Activated CD4-positive, alpha-beta T cell treated with anti-CD3 and anti-CD28 coated beads, Interleukin-2, Interleukin-4, amounts not matched to agents 100 ng/mL and 50 ng/mL, durations not matched to agents 16 hours and 8 hours (primary cell): ENCODE results near the gene TMX4.
"Not testable (repeated sequence)": the region's sequence is repeated elsewhere in the genome, so short reads cannot be mapped to it uniquely, and the experiment has no call there.

Experiments used
- DNase-seq: peaks from one replicate; pipeline ENCODE4 v3.0.0-alpha.2; 2020; ENCODE audit warnings: low spot score

TMX4 gene, protein sequence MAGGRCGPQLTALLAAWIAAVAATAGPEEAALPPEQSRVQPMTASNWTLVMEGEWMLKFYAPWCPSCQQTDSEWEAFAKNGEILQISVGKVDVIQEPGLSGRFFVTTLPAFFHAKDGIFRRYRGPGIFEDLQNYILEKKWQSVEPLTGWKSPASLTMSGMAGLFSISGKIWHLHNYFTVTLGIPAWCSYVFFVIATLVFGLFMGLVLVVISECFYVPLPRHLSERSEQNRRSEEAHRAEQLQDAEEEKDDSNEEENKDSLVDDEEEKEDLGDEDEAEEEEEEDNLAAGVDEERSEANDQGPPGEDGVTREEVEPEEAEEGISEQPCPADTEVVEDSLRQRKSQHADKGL

DNA sequence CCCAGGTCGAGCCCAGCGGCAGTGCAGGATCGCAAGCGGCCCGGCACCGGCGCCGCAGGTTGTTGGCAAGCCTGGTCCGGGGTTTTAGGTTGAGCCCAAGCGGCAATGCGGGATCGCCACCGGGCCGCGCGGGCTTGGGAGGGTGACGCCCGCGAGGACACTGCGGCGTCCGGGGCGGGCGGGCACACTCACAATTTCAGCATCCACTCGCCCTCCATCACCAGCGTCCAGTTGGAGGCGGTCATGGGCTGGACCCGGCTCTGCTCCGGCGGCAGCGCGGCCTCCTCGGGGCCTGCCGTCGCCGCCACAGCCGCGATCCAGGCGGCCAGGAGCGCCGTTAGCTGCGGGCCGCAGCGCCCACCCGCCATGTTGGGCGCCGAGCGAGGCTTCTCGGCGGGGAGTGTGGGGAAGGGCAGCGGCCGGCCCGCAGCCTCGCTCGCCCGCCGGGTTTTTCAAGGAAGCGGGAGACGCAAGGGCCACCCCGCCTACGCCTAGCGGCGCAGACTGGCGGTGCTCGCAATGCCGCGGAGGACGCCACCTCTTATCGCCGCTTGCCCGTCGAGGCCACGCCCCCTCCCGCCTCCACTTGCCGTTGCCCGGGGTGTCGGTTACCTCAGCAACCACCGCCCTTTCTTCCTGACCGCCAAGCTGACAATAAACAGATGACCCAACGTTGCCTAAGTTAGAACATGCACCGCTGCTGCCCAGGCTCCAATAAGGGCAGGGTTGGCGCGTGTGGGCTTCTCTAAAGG is at the start of gene TMX4:
TMX4 (minus strand) TSS at position 516 of the 752 bp plus-strand sequence; CDS start at position 368, 148 bp downstream.
- peak; percentile 94 for DNase-seq

- no peak for DNase-seq
These were observed 47.5 kb upstream of the TMX4 start for GRCh38 chr20:8067082-8067481.

GRCh38 chr20:8066662-8067061 is 47.1 kb upstream of the TMX4 start:
- DNase-seq = no peak

DNA sequence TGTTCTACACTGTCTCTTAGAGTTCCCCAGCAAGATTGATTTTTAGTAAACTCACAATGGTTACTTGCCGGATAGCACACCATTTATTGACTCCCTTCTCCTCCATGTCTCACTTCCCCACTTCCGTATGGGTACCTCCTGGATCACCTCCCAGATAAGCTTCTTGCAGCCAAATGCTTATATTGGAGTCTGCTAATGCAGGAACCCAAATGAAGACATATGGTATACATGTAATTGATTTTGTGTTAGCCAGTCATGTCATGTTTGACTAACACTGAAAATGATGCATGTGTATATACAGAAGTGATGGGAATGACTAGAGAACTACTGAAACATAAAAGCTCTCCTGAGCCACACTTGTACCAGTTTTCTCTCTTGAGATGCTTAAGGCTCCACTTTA is 46.1 kb upstream of the TMX4 start:
- DNase-seq = no peak

GRCh38 chr20:8062756-8063155 is 43.2 kb upstream of the TMX4 start:
- DNase-seq = no peak

DNA sequence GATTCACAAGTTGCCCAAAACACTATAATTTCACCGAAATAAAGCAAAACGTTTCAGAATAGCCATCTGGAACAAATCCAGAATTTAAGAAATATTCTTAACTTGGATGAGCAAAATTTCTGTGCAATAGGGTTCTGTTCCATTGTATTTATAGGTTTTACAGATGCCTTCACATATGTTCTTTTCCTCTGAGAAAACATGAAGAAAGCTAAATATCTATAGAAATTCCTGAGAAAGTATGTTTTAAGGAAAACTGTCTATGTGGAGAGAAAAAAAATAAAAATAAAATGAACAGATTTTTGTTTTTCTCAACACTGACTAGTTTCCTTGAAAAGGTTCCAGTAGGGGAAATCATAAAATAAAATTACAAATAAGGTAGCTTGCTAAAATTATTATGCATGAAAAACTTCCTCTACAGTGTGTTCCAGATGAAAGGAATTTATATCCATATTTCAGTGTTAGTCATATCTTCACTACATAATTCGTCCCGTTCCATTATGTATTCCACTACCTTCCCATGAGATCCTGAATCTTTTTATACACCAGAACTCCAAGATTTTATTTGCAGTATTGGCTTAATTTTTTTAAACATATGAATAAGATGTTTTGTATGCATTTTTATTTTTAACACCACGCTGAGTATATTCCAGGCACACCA is 42.4 kb upstream of the TMX4 start:
- no peak for DNase-seq

DNA sequence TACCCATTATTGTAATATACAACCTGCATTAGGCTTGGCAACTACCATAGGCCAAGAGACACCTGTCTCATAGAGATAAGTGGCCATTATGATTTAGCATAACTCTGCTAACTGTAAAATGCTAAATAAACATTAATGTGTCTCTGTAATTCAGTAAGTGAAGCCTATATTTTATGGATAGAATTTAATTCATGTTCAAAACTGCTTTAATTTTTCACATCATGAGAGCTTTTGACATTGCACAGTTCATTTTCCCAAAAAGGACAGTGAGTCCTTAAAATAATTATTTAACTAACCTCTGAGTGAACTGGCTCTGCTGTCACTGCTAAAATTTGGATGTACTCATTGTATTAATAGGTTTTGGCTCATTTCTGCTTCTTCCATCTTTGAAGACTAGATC is 41.4 kb upstream of the TMX4 start:
- no peak for DNase-seq

- no peak for DNase-seq
These were observed 38.3 kb upstream of the TMX4 start for GRCh38 chr20:8057871-8058270.

GRCh38 chr20:8055096-8055495 is 35.5 kb upstream of the TMX4 start:
- DNase-seq = no peak

- DNase-seq = no peak
These were observed 30.7 kb upstream of the TMX4 start for GRCh38 chr20:8050157-8050837.

GRCh38 chr20:8049310-8049709 is 29.7 kb upstream of the TMX4 start:
- DNase-seq = no peak

GRCh38 chr20:8045946-8046345 is 26.4 kb upstream of the TMX4 start:
- no peak for DNase-seq

GRCh38 chr20:8043687-8044282 is 24.2 kb upstream of the TMX4 start:
- peak; percentile 76 for DNase-seq

DNA sequence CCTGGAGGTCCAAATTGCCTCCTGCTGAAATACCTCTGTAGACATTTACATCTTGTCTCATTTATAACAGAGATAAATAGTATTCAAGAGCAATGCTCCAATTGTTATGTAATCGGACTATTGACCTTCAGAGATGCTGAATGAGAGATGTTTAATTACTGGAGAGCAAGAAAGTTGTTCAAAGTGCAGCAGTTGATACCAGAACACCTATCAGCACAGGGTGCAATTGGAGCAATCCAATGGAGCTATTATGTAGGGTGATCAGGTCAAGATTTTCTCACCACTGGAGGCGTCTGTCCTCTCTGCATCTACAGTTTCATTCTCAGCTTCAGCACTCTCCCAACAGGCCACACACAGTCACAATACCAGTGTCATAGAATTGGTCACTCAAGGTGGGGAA is 19.5 kb upstream of the TMX4 start:
- no peak for DNase-seq

DNA sequence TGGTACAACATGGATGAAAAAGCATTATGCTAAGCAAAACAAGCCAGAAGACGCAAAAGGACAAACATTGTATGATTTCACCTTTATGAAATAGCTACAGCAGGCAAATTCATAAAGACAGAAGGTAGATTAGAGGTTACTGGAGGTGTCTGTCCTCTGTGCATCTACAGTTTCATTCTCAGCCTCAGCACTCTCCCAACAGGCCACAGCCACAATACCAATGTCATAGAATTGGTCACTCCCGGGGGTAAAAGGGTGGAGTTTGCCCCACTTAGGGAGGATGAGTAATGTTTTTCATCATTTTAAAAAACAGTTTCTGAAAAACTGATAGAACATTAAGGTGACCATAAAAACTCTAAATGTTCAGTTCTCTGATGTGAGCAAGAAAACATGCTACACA is 17.2 kb upstream of the TMX4 start:
- no peak for DNase-seq

- no peak for DNase-seq
These were observed 13.7 kb upstream of the TMX4 start for GRCh38 chr20:8033151-8033841.

- no peak for DNase-seq
These were observed 12.9 kb upstream of the TMX4 start for GRCh38 chr20:8032499-8032898.

DNA sequence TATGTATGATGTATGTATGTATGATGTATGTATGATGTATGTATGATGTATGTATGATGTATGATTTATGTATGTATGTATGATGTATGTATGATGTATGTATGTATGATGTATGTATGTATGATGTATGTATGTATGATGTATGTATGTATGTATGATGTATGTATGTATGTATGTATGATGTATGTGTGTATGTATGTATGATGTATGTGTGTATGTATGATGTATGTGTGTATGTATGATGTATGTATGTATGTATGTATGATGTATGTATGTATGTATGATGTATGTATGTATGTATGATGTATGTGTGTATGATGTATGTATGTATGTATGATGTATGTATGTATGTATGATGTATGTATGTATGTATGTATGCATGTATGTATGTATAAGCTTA is 12.0 kb upstream of the TMX4 start:
- not testable (repeated sequence) for DNase-seq

DNA sequence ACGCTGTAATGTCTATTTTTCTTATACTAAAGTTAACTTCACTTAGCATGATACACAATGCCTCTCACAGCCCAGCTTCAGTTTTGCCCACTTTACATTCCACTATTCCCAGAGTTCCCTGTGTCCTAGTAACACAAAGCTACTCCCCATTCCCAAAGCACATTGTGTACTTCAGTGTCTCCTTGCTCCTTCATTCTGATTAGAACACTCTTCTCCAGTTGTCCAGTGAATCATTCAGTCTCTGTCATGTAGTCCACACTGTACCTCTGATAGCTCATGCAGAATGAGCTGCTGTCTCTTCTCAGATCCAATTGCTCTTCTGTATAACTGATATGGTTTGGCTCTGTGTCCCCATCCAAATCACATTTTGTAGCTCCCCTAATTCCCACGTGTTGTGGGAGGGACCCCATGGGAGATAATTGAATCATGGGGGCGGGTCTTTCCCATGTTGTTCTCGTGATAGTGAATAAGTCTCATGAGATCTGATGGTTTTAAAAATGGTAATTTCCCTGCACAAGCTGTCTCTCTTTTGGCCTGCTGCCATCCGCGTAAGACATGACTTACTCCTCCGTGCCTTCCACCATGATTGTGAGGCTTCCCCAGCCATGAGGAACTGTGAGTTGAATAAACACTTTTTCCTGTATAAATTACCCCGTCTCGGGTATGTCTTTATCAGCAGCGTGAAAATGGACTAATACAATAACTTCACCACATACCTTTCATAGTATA is 2.1 kb upstream of the TMX4 start:
- DNase-seq = no peak

DNA sequence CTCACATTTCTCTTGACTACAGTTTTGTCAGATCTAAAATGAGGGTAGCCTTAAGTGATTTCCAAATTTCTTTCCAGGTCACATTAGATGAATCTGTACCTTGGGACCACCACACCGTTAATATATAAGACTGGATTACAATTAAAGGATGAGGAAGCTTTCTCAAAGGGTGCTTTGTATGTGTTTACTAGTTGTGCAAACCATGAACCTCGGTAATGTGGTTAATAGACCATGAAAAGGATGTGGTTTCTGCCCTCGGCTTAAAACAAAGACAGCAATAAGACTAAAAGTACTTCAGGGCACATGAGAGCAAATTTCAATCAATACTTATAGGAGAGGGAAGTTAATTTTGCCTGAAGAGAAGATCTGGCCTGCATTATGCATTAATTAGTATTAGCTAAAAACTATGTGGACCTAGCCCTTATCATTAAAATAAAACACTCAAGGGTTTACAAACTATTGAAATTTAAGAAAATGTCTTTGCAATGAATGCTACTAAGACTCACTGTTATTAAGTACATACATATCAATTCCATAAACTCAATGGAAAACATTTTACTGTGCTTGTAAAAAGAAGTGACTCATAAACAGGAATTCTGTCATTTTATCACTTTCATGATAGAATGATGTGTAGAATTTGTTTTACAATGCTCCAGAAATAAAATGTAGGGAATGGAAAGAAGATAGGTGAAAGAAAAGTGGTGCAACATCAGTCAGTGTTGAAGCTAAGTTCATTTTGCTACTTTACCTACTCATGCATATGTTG is 936 bp upstream of the TMX4 start:
- peak; percentile 32 for DNase-seq
